Right ventricle myocardium inferior (tissue), 1 donor: ENCODE measurements around the gene ICAM3. TPM values are rescaled to one million over a fixed set of nuclear protein-coding genes. Genes with fewer than 3 reads are reported as not detected.
A peak's percentile ranks its signal among the peaks of the same experiment; 100 is the strongest.

Source experiments
- ATAC-seq: fragments of 200-7000 bp; cut with Tn5 transposase; one replicate; pipeline ENCODE4 v1.9.1; 2020; ENCODE audit warnings: mild to moderate bottlenecking, moderate library complexity
- DNase-seq: peaks from one replicate; pipeline ENCODE4 v3.0.0; 2021; ENCODE audit errors: missing footprints
- intact Hi-C: fragments of 100-400 bp; cut with DNase I; formaldehyde crosslinking; loops from one replicate; pipeline ENCODE4 v1.11.0; 2022
- total RNA-seq: library from RNA; stranded (reverse); fragmentation: NEBNext Ultra II Directional; extraction: Animal tissue kit (Norgen Biotek cat#: 25700); gene quantifications from one replicate; pipeline ENCODE4 v1.2.1, GENCODE V29; 2021
- donor health status: DM: no; HTN: yes; CAD: no; lungs with severe emphysema.

Gene ICAM3
- total RNA-seq, 1 donor from 2014 or later: 36.7 TPM

- intact Hi-C loops: no loop called here
- ATAC-seq: no peak
- peak; percentile 31 for DNase-seq
These were observed 55.1 kb downstream of the ICAM3 start for GRCh38 chr19:10284065-10284959.

Other genes with a start within 250 kb of the ICAM3 start
- gene ANGPTL6, start 236.9 kb downstream of the ICAM3 start, total RNA-seq: not detected
- gene PPAN, start 233.3 kb downstream of the ICAM3 start, total RNA-seq: 27.0 TPM
- gene P2RY11, start 227.9 kb downstream of the ICAM3 start, total RNA-seq: 4.5 TPM
- 167 TPM for gene EIF3G, start 219.7 kb downstream of the ICAM3 start, total RNA-seq
- 26.0 TPM for gene DNMT1, start 144.7 kb downstream of the ICAM3 start, total RNA-seq
- gene S1PR2, start 108.3 kb downstream of the ICAM3 start, total RNA-seq: 8.4 TPM
- gene MRPL4, start 87.4 kb downstream of the ICAM3 start, total RNA-seq: 70.1 TPM
- gene ICAM1, start 68.5 kb downstream of the ICAM3 start, total RNA-seq: 8.6 TPM
- 0.30 TPM for gene ICAM4, start 52.7 kb downstream of the ICAM3 start, total RNA-seq
- gene ICAM5, start 49.7 kb downstream of the ICAM3 start, total RNA-seq: 0.38 TPM
- 0.65 TPM for gene ZGLP1, start 29.8 kb downstream of the ICAM3 start, total RNA-seq
- 20.1 TPM for gene FDX2, start 23.6 kb downstream of the ICAM3 start, total RNA-seq
- 10.1 TPM for gene RAVER1, start 6.1 kb downstream of the ICAM3 start, total RNA-seq
- 67.1 TPM for gene TYK2, start 40.9 kb upstream of the ICAM3 start, total RNA-seq
- gene CDC37, start 63.9 kb upstream of the ICAM3 start, total RNA-seq: 155 TPM
- gene PDE4A, start 80.9 kb upstream of the ICAM3 start, total RNA-seq: 37.0 TPM
- gene KEAP1, start 163.7 kb upstream of the ICAM3 start, total RNA-seq: 82.8 TPM
- 0.27 TPM for gene S1PR5, start 177.8 kb upstream of the ICAM3 start, total RNA-seq
- gene ATG4D, start 204.3 kb upstream of the ICAM3 start, total RNA-seq: 47.6 TPM
- 10.8 TPM for gene KRI1, start 226.4 kb upstream of the ICAM3 start, total RNA-seq
- gene CDKN2D, start 229.4 kb upstream of the ICAM3 start, total RNA-seq: 9.9 TPM
- gene AP1M2, start 247.7 kb upstream of the ICAM3 start, total RNA-seq: not detected